HG03378 (cell line): ENCODE measurements around the gene TLR2.
A peak's percentile ranks its signal among the peaks of the same experiment; 100 is the strongest.
"Not testable (repeated sequence)": the region's sequence is repeated elsewhere in the genome, so short reads cannot be mapped to it uniquely, and the experiment has no call there.

ENCODE experiments used
- ATAC-seq: cut with Tn5 transposase; IDR thresholded peaks from one replicate; pipeline ENCODE4 v1.9.1; 2021; ENCODE audit warnings: mild to moderate bottlenecking, moderate library complexity; ENCODE audit not compliant: unreplicated experiment

Gene TLR2

GRCh38 chr4:153661215-153661822 is 22.8 kb upstream of the TLR2 start:
- no peak for ATAC-seq

GRCh38 chr4:153661908-153662307 is 22.2 kb upstream of the TLR2 start:
- no peak for ATAC-seq

- ATAC-seq = no peak
Measured at GRCh38 chr4:153663667-153664066, 20.4 kb upstream of the TLR2 start.

- not testable (repeated sequence) for ATAC-seq
Measured at GRCh38 chr4:153666505-153666904, 17.6 kb upstream of the TLR2 start.

GRCh38 chr4:153668647-153669046 is 15.4 kb upstream of the TLR2 start:
- no peak for ATAC-seq

- no peak for ATAC-seq
Measured at GRCh38 chr4:153669838-153670237, 14.2 kb upstream of the TLR2 start.

- no peak for ATAC-seq
Measured at GRCh38 chr4:153676486-153676885, 7.6 kb upstream of the TLR2 start.

GRCh38 chr4:153676984-153677383 is 7.1 kb upstream of the TLR2 start:
- ATAC-seq = no peak

GRCh38 chr4:153679486-153679885 is 4.6 kb upstream of the TLR2 start:
- no peak for ATAC-seq

GRCh38 chr4:153683763-153684181 is 308 bp upstream of the TLR2 start:
- ATAC-seq = no peak

GRCh38 chr4:153684971-153685371 is 891 bp downstream of the TLR2 start:
- ATAC-seq = peak; percentile 23

GRCh38 chr4:153704522-153704921 is 20.4 kb downstream of the TLR2 start:
- no peak for ATAC-seq

GRCh38 chr4:153705743-153706468 is 21.8 kb downstream of the TLR2 start:
- peak; percentile 88 for ATAC-seq

- ATAC-seq = peak; percentile 38
Measured at GRCh38 chr4:153706519-153706918, 22.4 kb downstream of the TLR2 start.

GRCh38 chr4:153710681-153711080 is 26.6 kb downstream of the TLR2 start:
- ATAC-seq = no peak

- ATAC-seq = no peak
Measured at GRCh38 chr4:153713866-153714646, 30.0 kb downstream of the TLR2 start.

GRCh38 chr4:153722036-153722435 is 38.0 kb downstream of the TLR2 start:
- ATAC-seq = no peak

GRCh38 chr4:153724606-153725005 is 40.5 kb downstream of the TLR2 start:
- ATAC-seq = no peak

- ATAC-seq = no peak
Measured at GRCh38 chr4:153725136-153725830, 41.2 kb downstream of the TLR2 start.

- ATAC-seq = no peak
Measured at GRCh38 chr4:153725831-153726154, 41.7 kb downstream of the TLR2 start.

- peak; percentile 20 for ATAC-seq
Measured at GRCh38 chr4:153728151-153728550, 44.1 kb downstream of the TLR2 start.
